Smooth muscle cell of the umbilical artery (primary cell): ENCODE results near the gene SH2D2A. TPM values are rescaled to one million over a fixed set of nuclear protein-coding genes. Genes with fewer than 3 reads are reported as not detected.

ENCODE experiments used
- total RNA-seq: library from RNA; depleted of rRNA; stranded (reverse); fragments of >200 nt; gene quantifications from 2 replicates; pipeline ENCODE4 v1.2.3, GENCODE V29; 2014

SH2D2A gene
- total RNA-seq = 0.30 TPM in 1 of 2 replicates, not detected in the other

GRCh38 chr1:156816561-156817328 is at the start of gene SH2D2A:
Gene SH2D2A, minus strand, starts transcription at chr1:156816848. Its CDS starts 140 bp downstream, at chr1:156816708.

GRCh38 chr1:156860628-156861423 is 44.2 kb upstream of the SH2D2A start, which contains the start of gene NTRK1:
Gene NTRK1, plus strand, starts transcription at chr1:156860865. Its CDS starts 70 bp downstream, at chr1:156860935.

GRCh38 chr1:156858959-156859522 is 42.4 kb upstream of the SH2D2A start, which contains the start of gene INSRR:
Gene INSRR, minus strand, starts transcription at chr1:156859117. Its CDS starts 496 bp downstream, at chr1:156858621.

GRCh38 chr1:156767101-156767878 is 49.4 kb downstream of the SH2D2A start, which contains the start of gene PRCC:
Gene PRCC, plus strand, starts transcription at chr1:156767535. Its CDS starts 237 bp downstream, at chr1:156767772.

Other genes starting within 250 kb of the SH2D2A start
- 1.5 and 14.8 TPM in 2 replicates for gene IQGAP3, start 244.3 kb downstream of the SH2D2A start, total RNA-seq
- not detected in 2 replicates for gene TTC24, start 237.1 kb downstream of the SH2D2A start, total RNA-seq
- gene NAXE, start 225.1 kb downstream of the SH2D2A start, total RNA-seq = 51.7 and 57.9 TPM in 2 replicates
- 13.4 and 20.9 TPM in 2 replicates for gene GPATCH4, start 215.4 kb downstream of the SH2D2A start, total RNA-seq
- 0.14 TPM in 1 of 2 replicates, not detected in the other for gene HAPLN2, start 197.4 kb downstream of the SH2D2A start, total RNA-seq
- not detected in 2 replicates for gene BCAN, start 174.7 kb downstream of the SH2D2A start, total RNA-seq
- gene NES, start 139.4 kb downstream of the SH2D2A start, total RNA-seq = 5.0 and 21.8 TPM in 2 replicates
- 10.6 and 19.9 TPM in 2 replicates for gene CRABP2, start 111.3 kb downstream of the SH2D2A start, total RNA-seq
- gene METTL25B, start 88.4 kb downstream of the SH2D2A start, total RNA-seq = 9.1 and 10.4 TPM in 2 replicates
- gene ISG20L2, start 88.1 kb downstream of the SH2D2A start, total RNA-seq = 7.7 and 9.5 TPM in 2 replicates
- 31.4 and 31.5 TPM in 2 replicates for gene MRPL24, start 75.8 kb downstream of the SH2D2A start, total RNA-seq
- 109 and 191 TPM in 2 replicates for gene HDGF, start 65.2 kb downstream of the SH2D2A start, total RNA-seq
- gene PRCC, start 49.3 kb downstream of the SH2D2A start, total RNA-seq = 8.6 and 12.8 TPM in 2 replicates
- not detected in 2 replicates for gene INSRR, start 42.3 kb upstream of the SH2D2A start, total RNA-seq
- not detected in 2 replicates for gene NTRK1, start 44.0 kb upstream of the SH2D2A start, total RNA-seq
- gene PEAR1, start 76.9 kb upstream of the SH2D2A start, total RNA-seq = 4.5 and 13.6 TPM in 2 replicates
- gene LRRC71, start 103.8 kb upstream of the SH2D2A start, total RNA-seq = 0.37 TPM in 1 of 2 replicates, not detected in the other
- 31.0 and 31.8 TPM in 2 replicates for gene ARHGEF11, start 228.9 kb upstream of the SH2D2A start, total RNA-seq